Heart left ventricle (tissue), 13 donors: ENCODE measurements around the gene ADAMTS7.
"Not testable (repeated sequence)": the region's sequence is repeated elsewhere in the genome, so short reads cannot be mapped to it uniquely, and the experiment has no call there.

Experiments
- CTCF ChIP-seq, 12 donors: fragments of 200-600 bp; sonication (generic) in 4 of 12; IDR thresholded peaks; one replicate each; pipeline versions ENCODE4 v1.5.0 to v1.8.0; 2018 to 2022; ENCODE audit warnings: antibody characterized with exemption in 12 of 12, mild to moderate bottlenecking in 5 of 12
- POLR2A ChIP-seq, 2 donors: fragments of 450-650 bp; IDR thresholded peaks; one replicate each; pipeline ENCODE4 v1.6.1; 2017; ENCODE audit warnings: antibody characterized with exemption in 2 of 2, mild to moderate bottlenecking in 2 of 2, moderate library complexity in 2 of 2
- donor health status: ischemic (EF 13 %, LVEDD 7.1; RV severe dilation, severe dysfunction).
- donor health status: DM: no; HTN: yes; CAD: no.
- donor health status: DM: no; HTN: no; CAD: no.
- donor health status: ischemic (EF 25% LVEDD 6.9; RV normal size, moderate dysfunction).
- donor health status: ischemic (EF 25% LVEDD 5.7; RV mildly dilated, moderate dysfunction).
- donor health status: ischemic (EF 35%, LVEDD 5.7; RV mildly dilated, moderate dysfunction).
- donor health status: nonischemic (EF 11% LVEDD 7.7; RV severe dilation, severe dysfunction).
- donor health status: DM: yes; HTN: yes; CAD: no.
- donor health status: PGD.
- donor health status: ischemic (EF 29% LVEDD 5.4; RV normal size, mild dysfunction).
- donor health status: nonischemic (EF 23%, LVEDD 6.1; RV moderate dilation, normal function).

- peak; percentile 44 to 96 (median 62) for TF ChIP-seq CTCF (IDR thresholded peaks at IDR 0.05)
- not testable (repeated sequence) for TF ChIP-seq POLR2A (IDR thresholded peaks at IDR 0.05)
These were observed 60.2 kb downstream of the ADAMTS7 start for GRCh38 chr15:78750974-78751601.
